ENCODE data around the gene EZR. TPM values are rescaled to one million over a fixed set of nuclear protein-coding genes. Genes with fewer than 3 reads are reported as not detected.
"Not testable (repeated sequence)": the region's sequence is repeated elsewhere in the genome, so short reads cannot be mapped to it uniquely, and the experiment has no call there.

The EZR gene
- total RNA-seq, 4 donors from 2014 or later: 60.9 to 480 (median 251) TPM

- TF ChIP-seq, protein P1, sequence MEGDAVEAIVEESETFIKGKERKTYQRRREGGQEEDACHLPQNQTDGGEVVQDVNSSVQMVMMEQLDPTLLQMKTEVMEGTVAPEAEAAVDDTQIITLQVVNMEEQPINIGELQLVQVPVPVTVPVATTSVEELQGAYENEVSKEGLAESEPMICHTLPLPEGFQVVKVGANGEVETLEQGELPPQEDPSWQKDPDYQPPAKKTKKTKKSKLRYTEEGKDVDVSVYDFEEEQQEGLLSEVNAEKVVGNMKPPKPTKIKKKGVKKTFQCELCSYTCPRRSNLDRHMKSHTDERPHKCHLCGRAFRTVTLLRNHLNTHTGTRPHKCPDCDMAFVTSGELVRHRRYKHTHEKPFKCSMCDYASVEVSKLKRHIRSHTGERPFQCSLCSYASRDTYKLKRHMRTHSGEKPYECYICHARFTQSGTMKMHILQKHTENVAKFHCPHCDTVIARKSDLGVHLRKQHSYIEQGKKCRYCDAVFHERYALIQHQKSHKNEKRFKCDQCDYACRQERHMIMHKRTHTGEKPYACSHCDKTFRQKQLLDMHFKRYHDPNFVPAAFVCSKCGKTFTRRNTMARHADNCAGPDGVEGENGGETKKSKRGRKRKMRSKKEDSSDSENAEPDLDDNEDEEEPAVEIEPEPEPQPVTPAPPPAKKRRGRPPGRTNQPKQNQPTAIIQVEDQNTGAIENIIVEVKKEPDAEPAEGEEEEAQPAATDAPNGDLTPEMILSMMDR (IDR thresholded peaks at IDR 0.05): no peak
- DNase-seq (ENCODE audit: low spot score) (no peak), ATAC-seq (ENCODE audit: low FRiP score) (peak; percentile 2)
Measured at GRCh38 chr6:158834675-158835385, 15.7 kb upstream of the EZR start.

GRCh38 chr6:158832807-158833206 lies 13.6 kb upstream of the EZR start:
- not testable (repeated sequence) for ATAC-seq (ENCODE audit: low FRiP score); DNase-seq (ENCODE audit: low spot score)

- ATAC-seq (ENCODE audit: low FRiP score) (no peak), DNase-seq (ENCODE audit: low spot score) (no peak)
- TF ChIP-seq, protein P1 (IDR thresholded peaks at IDR 0.05): no peak
Measured at GRCh38 chr6:158832026-158832425, 12.9 kb upstream of the EZR start.

GRCh38 chr6:158831571-158831970 lies 12.4 kb upstream of the EZR start:
- TF ChIP-seq, protein P1 (IDR thresholded peaks at IDR 0.05): no peak
- DNase-seq (ENCODE audit: low spot score): no peak
- no peak for ATAC-seq (ENCODE audit: low FRiP score)

DNA sequence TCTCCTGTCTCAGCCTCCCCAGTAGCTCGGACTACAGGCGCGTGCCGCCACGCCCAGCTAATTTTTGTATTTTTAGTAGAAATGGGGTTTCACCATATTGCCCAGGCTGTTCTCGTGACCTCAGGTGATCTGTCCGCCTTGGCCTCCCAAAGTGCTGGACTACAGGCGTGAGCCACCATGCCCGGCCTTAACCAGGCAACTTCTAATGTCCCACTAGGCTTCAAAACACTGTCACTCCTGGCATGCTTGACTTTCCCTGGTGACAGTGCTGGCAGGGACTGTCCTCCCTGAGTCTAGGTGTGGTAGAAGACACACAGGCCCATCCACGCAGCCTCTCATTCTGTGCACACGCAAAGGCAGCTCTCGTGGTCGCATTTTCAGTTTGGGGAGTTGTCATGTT lies 11.6 kb upstream of the EZR start:
- DNase-seq (ENCODE audit: low spot score) (no peak), ATAC-seq (ENCODE audit: low FRiP score) (no peak)
- TF ChIP-seq, protein P1 (IDR thresholded peaks at IDR 0.05): no peak

GRCh38 chr6:158828807-158829206 lies 9.6 kb upstream of the EZR start:
- no peak for ATAC-seq (ENCODE audit: low FRiP score)
- DNase-seq (ENCODE audit: low spot score): no peak
- TF ChIP-seq, protein P1 (IDR thresholded peaks at IDR 0.05): no peak

DNA sequence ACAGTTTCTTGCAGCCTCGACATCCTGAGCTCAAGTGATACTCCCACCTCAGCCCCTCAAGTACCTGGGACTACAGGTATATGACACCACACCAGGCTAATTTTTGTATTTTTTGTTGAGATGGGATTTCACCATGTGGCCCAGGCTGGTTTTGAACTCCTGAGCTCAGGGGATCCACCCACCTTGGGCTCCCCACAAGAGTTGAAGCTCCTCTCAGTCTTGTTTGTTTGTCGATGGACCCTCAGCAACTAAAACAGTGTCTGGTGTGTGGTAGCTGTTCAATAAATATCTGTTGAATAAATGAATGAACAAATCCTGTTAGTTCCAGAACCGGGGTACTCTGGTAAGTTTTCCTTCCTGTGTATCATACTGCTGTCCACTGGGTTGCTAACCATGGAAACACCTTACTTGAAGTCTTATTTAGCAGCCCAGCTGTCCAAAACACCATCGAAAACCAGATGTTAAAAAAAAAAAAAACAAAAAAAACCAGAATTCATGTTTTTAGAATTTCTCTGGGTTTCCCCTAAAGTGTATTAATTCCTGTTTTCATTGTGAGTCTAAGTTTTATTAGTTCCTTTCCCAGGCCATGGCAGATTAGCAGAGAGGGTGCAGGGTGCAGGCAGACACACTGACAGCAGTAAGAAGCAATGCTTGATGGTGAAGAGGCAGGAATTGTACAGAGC lies 7.8 kb upstream of the EZR start:
- ATAC-seq (ENCODE audit: low FRiP score): no peak
- TF ChIP-seq, protein P1 (IDR thresholded peaks at IDR 0.05): no peak

More for the DNA sequence above, 7.8 kb upstream of the EZR start:
- DNase-seq (ENCODE audit: low spot score): no peak
